GM15510 (cell line): Measurements from ENCODE around the gene MEI1.
A peak's percentile ranks its signal among the peaks of the same experiment; 100 is the strongest.

Source experiments
- POLR2A ChIP-seq: IDR thresholded peaks from 3 replicates; pipeline ENCODE4 v1.6.1; 2011; ENCODE audit warnings: borderline replicate concordance; ENCODE audit not compliant: insufficient read length; ENCODE audit errors: extremely low read depth

Gene MEI1

GRCh38 chr22:41799486-41800347 lies 100.4 kb downstream of the MEI1 start:
- TF ChIP-seq POLR2A, result no peak

DNA sequence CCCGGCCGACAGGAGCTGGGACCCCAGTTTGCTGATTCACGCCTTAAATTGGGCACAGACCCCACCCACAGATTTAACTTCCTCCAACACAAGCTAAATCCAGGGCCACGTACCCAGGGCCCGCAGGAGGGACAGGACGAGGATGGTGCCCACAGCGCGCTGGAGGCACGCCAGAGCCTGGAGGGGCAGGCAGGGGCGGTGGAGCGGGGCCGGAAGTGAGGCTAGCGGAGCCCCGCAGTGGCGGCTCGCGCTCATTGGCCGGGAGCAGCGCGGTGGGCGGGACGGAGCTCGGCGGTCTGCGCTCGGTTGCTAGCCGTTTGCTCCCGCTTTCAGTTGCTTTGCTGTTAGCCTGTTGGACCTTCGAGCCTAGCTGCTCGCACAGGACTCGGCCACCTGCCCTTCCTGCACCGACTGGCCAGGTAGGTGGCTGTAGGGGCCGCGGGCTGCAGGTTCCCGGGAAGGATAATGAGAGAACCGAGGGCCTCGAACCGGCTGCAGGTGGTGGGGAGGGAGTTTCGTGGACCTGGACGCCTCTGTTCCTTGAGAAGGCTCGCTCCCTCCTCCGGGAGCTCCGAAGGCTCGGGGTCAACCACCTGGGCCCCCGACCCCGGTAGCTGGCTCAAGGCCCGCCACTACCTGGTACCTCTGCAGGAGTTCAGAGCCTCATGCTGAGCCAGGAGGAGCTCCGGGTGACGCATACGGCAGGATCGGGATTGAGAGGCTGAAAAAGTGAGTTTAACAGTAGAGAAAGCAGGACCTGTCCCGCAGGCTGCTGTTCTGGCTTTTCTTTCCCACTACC lies 101.2 kb downstream of the MEI1 start, which contains the start of gene CCDC134:
CCDC134 (plus strand) TSS at position 332 of the 799 bp plus-strand sequence. CDS start 8,212 bp downstream, outside the sequence.
- peak; percentile 93 for TF ChIP-seq POLR2A

DNA sequence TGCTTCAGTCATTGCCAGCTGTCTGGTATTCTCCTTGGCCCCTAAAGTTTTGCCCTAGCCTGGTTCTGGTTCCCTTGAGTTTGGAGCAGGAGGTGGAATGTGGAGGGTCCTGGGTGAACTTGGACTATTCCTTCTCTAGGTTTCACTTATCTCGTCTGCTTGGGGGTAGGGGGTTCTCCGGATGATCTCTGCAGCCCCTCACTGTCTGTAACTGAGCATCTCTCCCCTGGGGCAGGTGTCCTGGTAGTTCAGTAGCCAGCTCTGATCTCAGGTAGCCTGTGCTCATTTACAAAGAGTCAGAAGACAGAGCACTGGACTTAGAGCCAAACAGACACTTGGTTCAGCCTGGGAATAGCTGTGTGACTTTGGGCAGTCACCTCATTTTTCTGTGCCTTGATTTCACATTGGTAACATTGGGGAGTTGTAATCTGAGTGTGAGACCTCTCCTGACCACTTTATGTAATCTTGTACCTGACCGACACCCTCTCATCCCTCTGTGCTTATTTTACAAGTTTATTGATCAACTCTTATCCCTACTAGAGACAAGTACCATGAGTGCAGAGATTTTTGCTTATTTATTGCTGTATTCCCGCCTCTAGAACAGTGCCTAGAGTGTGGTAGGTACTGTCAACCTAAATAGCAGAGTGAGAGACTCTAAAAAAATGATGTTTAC lies 102.0 kb downstream of the MEI1 start:
- no peak for TF ChIP-seq POLR2A

GRCh38 chr22:41801886-41802285 lies 102.6 kb downstream of the MEI1 start:
- TF ChIP-seq POLR2A, result no peak

DNA sequence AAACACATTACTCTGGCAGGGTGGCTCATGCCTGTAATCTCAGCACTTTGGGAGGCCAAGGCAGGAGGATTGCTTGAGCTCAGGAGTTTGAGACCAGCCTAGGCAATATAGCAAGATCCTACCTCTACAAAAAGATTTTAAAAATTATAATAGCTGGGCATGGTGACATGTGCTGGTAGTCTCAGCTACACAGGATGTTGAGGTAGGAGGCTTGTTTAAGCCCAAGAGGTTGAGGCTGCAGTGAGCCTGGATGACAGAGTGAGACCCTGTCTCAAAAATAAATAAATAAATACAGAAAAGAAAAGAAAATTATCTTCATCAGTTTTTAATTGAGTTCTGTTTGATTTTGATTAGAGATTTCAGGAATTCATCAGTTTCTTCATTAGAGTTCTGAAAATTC lies 106.3 kb downstream of the MEI1 start:
- no peak for TF ChIP-seq POLR2A

DNA sequence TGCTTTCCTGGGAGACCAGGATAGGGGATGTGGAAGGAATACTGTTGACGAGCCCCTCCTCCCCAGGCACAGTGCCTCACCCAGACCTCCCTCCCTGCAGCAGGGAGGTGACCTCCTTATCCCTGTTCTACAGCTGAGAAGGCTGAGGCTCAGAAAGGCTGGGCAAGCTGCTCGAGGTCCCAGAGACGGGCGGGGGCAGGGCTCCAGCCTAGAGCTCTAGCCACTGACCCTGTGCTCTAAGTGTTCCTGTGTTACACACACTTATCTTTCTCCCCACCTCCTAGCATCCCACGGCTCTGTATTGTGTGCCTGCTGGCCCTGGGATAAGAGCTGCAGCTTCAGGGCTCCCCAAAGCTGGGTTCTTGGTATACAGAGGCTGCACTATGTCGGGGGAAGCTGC lies 109.1 kb downstream of the MEI1 start:
- no peak for TF ChIP-seq POLR2A

DNA sequence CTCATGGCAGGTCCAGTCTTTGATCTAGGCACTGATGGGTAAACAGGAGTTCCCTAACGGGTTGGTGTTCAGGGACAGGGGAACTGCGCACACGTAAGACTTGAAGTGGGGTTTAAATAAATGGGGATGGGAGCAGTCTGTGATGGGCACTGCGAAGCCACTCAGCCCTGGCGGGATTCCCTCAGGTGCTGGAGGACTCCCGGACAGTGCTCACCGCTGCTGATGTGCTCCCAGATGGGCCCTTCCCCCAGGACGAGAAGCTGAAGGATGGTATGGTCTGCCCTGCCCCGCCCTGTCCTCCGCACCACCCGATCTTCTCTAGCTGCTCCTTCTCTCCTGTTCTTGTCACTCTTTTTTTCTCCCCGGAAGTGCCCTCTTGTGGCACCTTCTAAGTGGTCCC lies 110.7 kb downstream of the MEI1 start:
- TF ChIP-seq POLR2A, result no peak

- no peak for TF ChIP-seq POLR2A
Observed at GRCh38 chr22:41812805-41813545, 113.7 kb downstream of the MEI1 start.

- no peak for TF ChIP-seq POLR2A
Observed at GRCh38 chr22:41813726-41814410, 114.6 kb downstream of the MEI1 start.

- no peak for TF ChIP-seq POLR2A
Observed at GRCh38 chr22:41815716-41816115, 116.4 kb downstream of the MEI1 start.

DNA sequence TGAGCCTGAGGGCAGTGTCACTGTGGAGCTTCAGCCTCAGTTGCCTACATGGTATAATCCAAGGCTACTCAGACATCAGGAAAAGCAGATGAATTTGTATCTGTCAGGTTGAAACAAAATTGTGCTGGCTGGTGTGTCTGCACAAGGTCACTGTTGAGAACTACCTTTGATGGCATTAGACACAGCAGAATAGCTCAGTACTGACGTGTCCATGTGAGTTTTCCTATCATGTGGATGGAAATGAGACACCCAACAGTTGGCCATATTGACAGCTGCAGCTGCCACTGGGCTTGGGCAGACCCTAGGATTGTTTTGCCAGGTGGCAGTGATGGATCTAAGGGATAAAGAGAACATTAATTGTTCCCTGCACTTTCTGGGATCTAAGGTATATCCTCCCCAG lies 116.9 kb downstream of the MEI1 start:
- TF ChIP-seq POLR2A, result no peak

GRCh38 chr22:41816871-41817270 lies 117.6 kb downstream of the MEI1 start:
- no peak for TF ChIP-seq POLR2A

GRCh38 chr22:41818011-41818410 lies 118.7 kb downstream of the MEI1 start:
- no peak for TF ChIP-seq POLR2A

DNA sequence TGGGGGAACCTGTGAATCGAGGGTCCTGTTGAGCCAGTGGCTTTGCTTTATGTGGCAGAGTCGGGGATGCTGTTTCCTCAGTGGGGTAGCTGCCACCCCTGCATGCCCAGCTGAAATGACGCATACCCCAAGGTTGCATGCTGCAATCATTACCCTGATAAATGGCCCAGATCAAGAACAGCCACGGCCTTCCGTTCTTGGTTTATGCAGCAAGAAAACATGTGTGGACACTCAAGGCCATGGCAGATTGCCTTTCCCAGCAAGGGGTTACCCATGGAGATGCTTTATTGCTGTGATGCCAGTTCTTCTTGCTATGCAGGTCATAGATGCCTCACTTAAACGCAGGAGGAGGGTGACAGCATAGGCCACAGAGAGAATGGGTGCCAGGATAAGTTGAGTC lies 119.3 kb downstream of the MEI1 start:
- TF ChIP-seq POLR2A, result no peak
